HEK293 (cell line): Measurements from ENCODE around the gene PVALEF.

ENCODE experiments used
- CTCF ChIP-seq: fragments of 450-650 bp; formaldehyde crosslinking; IDR thresholded peaks from 2 replicates; pipeline ENCODE4 v1.5.1; 2016; ENCODE audit warnings: missing biosample characterization, missing genetic modification characterization
- PBX3 ChIP-seq: sonication (generic); formaldehyde crosslinking; IDR thresholded peaks from 2 replicates; pipeline ENCODE4 v1.8.1; 2022; ENCODE audit warnings: mild to moderate bottlenecking, moderate library complexity, missing genetic modification reagents
- TCF7L2 ChIP-seq: IDR thresholded peaks from 2 replicates; pipeline ENCODE4 v1.6.1; 2011; ENCODE audit warnings: low read depth, mild to moderate bottlenecking, inconsistent platforms, low read length, moderate library complexity, borderline replicate concordance
- WT1 ChIP-seq: fragments of 450-650 bp; formaldehyde crosslinking; IDR thresholded peaks from 2 replicates; pipeline ENCODE4 v1.5.1; 2016; ENCODE audit warnings: missing biosample characterization, missing genetic modification characterization
- YY1 ChIP-seq: fragments of 450-650 bp; formaldehyde crosslinking; IDR thresholded peaks from 2 replicates; pipeline ENCODE4 v1.5.1; 2018; ENCODE audit warnings: missing biosample characterization, missing genetic modification characterization
- ZBTB17 ChIP-seq: fragments of 450-650 bp; formaldehyde crosslinking; IDR thresholded peaks from 2 replicates; pipeline ENCODE4 v1.5.1; 2016; ENCODE audit warnings: missing biosample characterization, missing genetic modification characterization
- ZBTB48 ChIP-seq: fragments of 450-650 bp; formaldehyde crosslinking; IDR thresholded peaks from 2 replicates; pipeline ENCODE4 v1.5.1; 2016; ENCODE audit warnings: missing biosample characterization, missing genetic modification characterization
- ZFP41 ChIP-seq: fragments of 450-650 bp; formaldehyde crosslinking; IDR thresholded peaks from 2 replicates; pipeline ENCODE4 v1.5.1; 2016; ENCODE audit warnings: missing biosample characterization, missing genetic modification characterization, borderline replicate concordance
- ZNF174 ChIP-seq: fragments of 450-650 bp; formaldehyde crosslinking; IDR thresholded peaks from 2 replicates; pipeline ENCODE4 v1.5.0; 2017; ENCODE audit warnings: missing biosample characterization, mild to moderate bottlenecking, missing genetic modification characterization
- ZNF23 ChIP-seq: fragments of 450-650 bp; formaldehyde crosslinking; IDR thresholded peaks from 2 replicates; pipeline ENCODE4 v1.5.1; 2016; ENCODE audit warnings: missing biosample characterization, missing genetic modification characterization, borderline replicate concordance
- ZNF248 ChIP-seq: fragments of 450-650 bp; formaldehyde crosslinking; IDR thresholded peaks from 2 replicates; pipeline ENCODE4 v1.5.1; 2017; ENCODE audit warnings: missing biosample characterization, missing genetic modification characterization
- ZNF610 ChIP-seq: fragments of 450-650 bp; formaldehyde crosslinking; IDR thresholded peaks from 2 replicates; pipeline ENCODE4 v1.5.1; 2016; ENCODE audit warnings: missing biosample characterization, missing genetic modification characterization, borderline replicate concordance
- ZNF792 ChIP-seq: fragments of 450-650 bp; formaldehyde crosslinking; IDR thresholded peaks from 2 replicates; pipeline ENCODE4 v1.5.1; 2016; ENCODE audit warnings: missing biosample characterization, missing genetic modification characterization
- ZSCAN18 ChIP-seq: fragments of 450-650 bp; formaldehyde crosslinking; IDR thresholded peaks from 2 replicates; pipeline ENCODE4 v1.5.1; 2016; ENCODE audit warnings: missing biosample characterization, missing genetic modification characterization

GRCh38 chr17:81197831-81198490 is 32.7 kb downstream of the PVALEF start:
- TF ChIP-seq ZFP41 (no peak), TCF7L2 (no peak), ZBTB17 (no peak), ZBTB48 (no peak), CTCF (tag by site-specific recombination) (no peak), ZNF174 (tag by site-specific recombination) (no peak), ZNF792 (tag by site-specific recombination) (no peak), ZSCAN18 (no peak), YY1 (no peak), ZNF248 (tag by site-specific recombination) (no peak), ZNF610 (tag by site-specific recombination) (no peak), PBX3 (CRISPR knock-in tag) (no peak), ZNF23 (tag by site-specific recombination) (no peak), WT1 (no peak)
